Stimulated activated naive CD4-positive, alpha-beta T cell (primary cell): Measurements from ENCODE around the gene CCDC122.

Experiments used
- DNase-seq, 6 experiments: peaks; one replicate each; lab custom pipeline; 2025; lab: John Stamatoyannopoulos, UW

CCDC122 gene

DNA sequence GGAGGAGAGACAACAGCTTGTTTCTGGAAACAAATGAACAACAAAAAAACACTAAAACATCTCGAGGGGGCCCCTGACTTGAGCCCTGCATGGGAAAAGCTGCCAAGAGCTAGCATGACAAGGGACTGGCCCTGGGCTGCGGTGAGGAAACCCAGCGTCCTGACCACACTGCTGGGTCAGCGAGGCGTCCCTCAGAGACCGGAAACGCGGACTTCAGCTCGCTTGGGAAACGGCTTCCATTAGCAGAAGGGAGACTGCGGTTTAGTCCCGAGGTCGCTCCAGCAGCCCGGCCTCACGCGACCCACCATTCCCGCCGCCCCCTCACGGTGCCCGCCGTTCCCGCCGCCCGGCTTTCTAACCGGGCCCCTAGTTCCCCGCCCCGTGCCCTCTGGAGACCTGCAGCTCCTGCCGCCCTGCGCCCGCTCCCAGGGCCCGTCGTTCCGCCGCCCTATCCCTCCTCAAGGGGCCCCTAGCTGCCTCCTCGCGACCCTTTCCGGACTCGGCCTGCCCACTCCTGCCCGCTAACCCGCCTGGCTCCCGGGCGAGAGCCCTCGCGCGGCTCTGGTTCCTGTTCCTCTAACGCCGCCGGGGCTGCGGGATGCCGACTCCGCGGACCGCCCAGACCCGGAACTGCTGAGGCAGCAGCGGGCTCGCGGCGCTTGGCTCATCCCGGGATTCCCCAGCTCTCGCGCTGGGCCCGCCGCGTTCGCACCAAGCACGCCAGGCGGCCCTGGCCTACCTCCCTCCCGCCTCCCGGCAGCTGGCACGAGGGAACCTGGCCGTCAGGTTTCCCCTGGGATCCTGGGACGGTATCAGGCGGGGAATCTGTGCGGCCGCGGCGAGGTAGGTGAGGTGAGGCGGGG, at the start of gene CCDC122:
Gene CCDC122, minus strand, starts transcription at position 849 of the 863 bp plus-strand sequence. CDS start 10,364 bp downstream, outside the sequence.
- DNase-seq, result peak; percentile 31 to 68 (median 55)

- DNase-seq, result no peak
Measured at GRCh38 chr13:43924549-43925245, 45.2 kb upstream of the CCDC122 start.

GRCh38 chr13:43920965-43921674, 41.6 kb upstream of the CCDC122 start:
- no peak for DNase-seq

DNA sequence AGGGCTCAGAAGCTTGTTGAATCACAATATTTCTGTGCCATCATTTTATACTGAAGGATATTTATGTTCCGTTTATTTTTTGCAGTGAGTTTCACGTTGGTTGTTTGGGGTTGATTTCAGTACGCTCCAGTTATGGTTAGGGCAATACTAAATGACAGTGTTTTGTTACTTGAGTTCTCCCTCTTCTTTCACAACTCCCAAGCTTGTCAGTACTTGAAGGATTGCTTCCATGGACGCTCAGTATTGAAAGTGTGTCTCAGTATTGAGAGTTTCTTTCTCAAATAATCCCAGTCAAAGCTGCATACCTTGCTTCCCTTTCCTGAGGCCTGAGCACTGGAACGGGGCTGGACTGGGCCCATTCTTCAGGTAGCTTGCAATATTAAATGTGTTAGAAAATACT, 39.1 kb upstream of the CCDC122 start:
- DNase-seq, result no peak

- DNase-seq, result no peak
Measured at GRCh38 chr13:43916828-43917227, 37.3 kb upstream of the CCDC122 start.

DNA sequence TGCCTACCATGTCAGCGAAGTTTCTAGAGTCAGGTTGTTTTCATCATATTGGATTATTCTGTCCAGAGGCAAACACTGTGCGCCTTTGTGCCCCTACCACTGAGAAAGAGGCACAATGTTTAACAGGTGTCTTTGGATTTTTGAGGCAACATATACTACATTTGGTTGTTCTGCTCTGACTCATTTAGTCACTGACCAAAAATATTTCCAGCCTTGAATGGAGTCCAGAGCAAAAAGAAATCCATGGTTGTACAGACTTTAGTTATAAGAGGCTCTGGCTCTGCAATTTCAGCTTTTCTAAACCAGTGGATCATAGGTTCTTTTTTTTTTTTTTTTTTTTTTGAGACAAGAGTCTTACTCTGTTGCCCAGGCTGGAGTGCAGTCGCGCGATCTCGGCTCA, 35.9 kb upstream of the CCDC122 start:
- DNase-seq, result no peak

GRCh38 chr13:43911871-43912270, 32.3 kb upstream of the CCDC122 start:
- DNase-seq, result no peak

- DNase-seq, result no peak
Measured at GRCh38 chr13:43911278-43911677, 31.7 kb upstream of the CCDC122 start.

- no peak for DNase-seq
Measured at GRCh38 chr13:43910856-43911255, 31.3 kb upstream of the CCDC122 start.

DNA sequence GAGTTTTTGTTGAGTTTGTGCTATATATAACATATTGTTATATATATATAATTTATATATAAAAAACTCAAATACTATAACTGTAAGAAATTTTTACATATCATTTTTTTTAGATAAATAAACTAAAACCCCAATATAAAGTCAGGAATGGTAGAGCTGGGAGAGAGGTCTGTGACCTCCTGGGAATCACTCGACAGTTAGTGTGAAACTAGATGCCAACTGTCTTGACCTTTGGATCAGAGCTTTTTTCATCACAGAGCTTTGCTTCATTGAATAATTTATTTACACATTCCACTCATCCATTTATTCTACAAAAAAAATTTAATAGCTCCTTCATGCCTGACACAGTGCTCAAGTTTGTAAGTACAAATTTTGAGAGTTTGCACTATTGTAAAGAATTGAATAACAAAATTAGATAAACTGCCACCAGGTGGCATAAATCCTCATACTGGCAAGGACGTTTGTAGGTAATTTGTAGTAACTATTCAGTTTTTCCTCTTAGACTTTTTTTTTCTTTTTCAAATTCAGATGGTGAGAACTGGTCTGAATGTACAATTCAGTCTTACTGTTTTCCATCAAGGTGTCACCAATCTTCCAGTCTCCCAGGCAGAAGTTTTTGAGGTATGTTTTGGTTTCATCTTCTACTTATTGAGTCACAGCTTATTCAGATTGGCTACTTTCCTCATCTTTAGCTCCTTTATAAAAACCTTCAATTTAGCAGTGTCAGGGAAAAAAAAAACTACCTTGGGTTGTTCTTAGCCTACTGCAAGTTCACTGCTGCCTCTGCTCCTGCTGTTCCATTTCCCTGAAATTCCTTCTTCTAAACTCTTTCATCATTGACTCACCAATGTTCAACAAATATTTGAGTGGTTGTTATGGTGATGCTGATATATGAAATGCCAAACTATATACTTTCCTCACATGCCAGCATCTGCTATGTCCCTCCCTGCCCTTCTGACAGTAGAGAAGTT, 28.9 kb upstream of the CCDC122 start:
- DNase-seq, result peak in 2 of 6 experiments; percentile 5 to 36

DNA sequence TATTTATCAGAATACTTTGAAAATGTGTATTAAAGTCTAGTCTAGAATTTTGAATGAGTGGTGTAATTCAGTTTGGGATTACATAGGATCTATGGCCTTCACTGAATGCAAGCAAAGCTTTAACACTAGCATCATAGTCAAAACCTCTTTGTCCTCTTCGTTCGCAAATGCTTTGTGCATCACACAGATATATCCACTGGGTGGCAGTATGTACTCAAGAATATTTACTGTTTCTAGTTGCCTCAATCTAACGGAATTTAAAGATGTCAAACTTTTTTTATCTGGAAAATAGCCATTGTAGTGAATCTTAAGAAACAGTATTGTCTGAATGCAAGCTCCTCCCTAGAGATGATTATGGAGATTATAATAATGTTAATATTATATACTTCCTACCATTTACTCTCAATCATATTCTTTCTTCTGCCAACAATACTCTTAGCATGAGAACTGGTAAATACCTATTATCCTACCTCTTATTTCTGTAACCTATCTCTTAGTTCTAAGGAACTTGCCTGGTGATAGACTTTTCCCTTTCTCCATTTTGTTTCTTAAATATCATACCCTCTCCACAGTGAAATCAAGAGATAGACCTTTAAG, 26.0 kb upstream of the CCDC122 start:
- DNase-seq, result peak in 4 of 6 experiments; percentile 1 to 61 (median 36)

- no peak for DNase-seq
Measured at GRCh38 chr13:43895940-43896339, 16.4 kb upstream of the CCDC122 start.

DNA sequence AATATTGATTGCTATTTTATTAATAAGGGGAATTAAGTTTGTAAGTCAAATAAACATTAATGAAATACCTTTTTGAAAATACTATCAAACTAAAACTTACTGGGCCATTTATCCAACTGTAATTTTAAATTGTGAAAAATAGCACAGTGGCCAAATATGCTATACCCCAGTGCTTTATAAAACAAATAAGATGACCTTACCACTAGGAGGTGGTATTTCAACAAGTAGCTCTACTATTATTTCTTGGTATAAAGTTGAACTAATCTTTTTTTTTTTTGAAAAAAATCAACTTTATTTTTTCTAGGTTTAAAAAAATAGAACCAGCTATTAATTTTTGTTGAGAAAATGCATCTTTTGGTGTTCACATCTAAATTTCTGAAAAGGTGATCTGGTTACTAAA, 14.9 kb upstream of the CCDC122 start:
- DNase-seq, result no peak

DNA sequence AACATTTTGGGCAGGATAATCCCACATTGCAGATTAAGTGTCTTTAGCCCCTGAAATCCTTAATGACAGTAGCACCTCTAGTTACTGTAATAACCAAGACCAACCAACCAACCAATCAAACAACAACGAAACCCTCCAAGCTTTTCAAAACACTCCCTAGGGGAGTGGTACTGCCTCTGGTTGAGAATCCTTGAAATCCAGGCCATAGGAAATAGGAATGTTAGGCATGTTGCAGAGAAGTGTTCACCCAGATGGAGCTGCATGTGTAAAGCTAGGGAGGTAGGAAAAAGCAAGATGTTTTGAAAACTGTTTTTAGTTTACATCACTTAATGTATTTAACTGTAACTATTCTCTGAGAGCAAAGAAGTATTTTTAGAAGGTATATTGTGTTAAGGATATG, 4.7 kb upstream of the CCDC122 start:
- DNase-seq, result no peak

DNA sequence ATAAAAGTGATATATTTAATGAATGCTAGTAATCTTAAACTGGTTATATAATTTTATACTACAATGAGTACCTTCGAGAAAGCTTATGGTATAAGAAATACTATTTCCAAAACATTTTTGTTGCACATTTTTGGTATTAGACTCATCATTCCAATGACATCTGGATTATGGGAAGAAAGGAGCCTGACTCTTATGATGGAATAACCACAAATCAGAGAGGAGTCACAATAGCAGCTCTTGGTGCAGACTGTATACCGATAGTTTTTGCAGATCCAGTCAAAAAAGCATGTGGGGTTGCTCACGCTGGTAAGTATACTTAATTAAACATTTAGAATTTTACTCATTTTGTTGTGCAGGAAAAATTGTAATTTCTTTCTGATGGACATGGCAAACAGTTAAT, 4.1 kb upstream of the CCDC122 start:
- DNase-seq, result no peak

GRCh38 chr13:43881580-43881979, 2.0 kb upstream of the CCDC122 start:
- DNase-seq, result no peak

- DNase-seq, result no peak
Measured at GRCh38 chr13:43880926-43881325, 1.4 kb upstream of the CCDC122 start.

DNA sequence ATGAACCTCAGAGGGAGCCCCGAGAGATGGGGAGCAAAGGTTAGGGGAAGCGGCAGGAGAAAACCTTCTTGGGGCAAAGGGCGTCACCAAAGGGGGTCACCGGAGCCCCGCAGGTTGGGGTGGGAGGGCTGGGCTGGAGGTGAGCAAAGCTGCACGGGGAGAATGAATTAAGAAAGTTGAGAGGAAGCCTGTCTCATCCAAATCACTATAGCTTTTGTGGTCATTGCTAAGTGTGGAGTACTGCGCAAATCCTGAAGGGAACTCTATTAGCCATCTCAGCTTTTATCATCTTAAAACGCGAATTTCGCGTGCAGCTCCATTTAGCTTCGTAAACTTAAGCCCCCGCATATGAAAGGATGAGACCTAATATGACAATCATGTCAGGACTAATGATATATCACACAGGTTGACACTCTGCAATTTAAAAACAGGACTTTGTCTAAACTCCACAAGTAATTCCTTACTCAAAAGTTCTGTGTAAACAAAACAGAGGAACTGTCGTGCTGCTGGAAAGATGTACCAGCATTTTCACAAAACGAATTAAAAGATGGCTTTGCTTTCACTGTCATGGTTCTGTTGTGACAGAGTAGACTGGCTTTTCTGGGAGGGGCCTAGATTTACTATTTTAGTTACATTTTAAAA, 795 bp upstream of the CCDC122 start:
- no peak for DNase-seq

DNA sequence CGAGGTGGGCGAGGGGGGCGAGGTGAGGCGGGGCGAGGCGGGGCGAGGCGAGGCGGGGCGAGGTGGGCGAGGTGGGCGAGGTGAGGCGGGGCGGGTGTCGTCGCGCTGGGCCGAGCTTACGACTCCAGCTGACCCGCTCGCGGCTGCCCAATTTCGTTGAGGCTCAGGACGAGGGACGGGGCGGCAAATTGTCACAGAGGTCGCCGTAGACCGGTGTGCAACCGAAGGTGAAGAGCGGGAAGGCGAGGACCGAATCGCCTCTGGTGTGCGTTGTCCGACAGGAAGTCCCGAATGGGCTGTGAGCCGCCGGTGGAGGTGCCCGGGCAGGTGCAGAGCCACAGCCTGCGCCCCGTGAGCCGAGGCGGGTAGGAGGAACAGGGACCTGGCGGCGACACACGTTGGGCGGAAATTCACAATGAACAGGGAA, 228 bp upstream of the CCDC122 start, which contains the start of gene LACC1:
Gene LACC1, plus strand, starts transcription at position 150 of the 427 bp plus-strand sequence. CDS start 1,082 bp downstream, outside the sequence.
- DNase-seq, result peak in 4 of 6 experiments; percentile 8 to 55 (median 44)

GRCh38 chr13:43877766-43878165, 1.8 kb downstream of the CCDC122 start:
- DNase-seq, result no peak
